ENCODE measurements around the gene ZNF331.

- TF ChIP-seq CTCF (IDR thresholded peaks at IDR 0.05) (no peak), ZFX (IDR thresholded peaks at IDR 0.05; ENCODE audit: borderline replicate concordance) (no peak)
Observed at GRCh38 chr19:53580871-53581835, 43.2 kb downstream of the ZNF331 start.

Data from 22Rv1 (cell line).